Activated T-cell treated with anti-CD3 and anti-CD28 coated beads for 4 hours (primary cell): ENCODE measurements around the gene STIM2.
"Not testable (repeated sequence)": the region's sequence is repeated elsewhere in the genome, so short reads cannot be mapped to it uniquely, and the experiment has no call there.

Source experiments
- DNase-seq: peaks from one replicate; pipeline ENCODE4 v3.0.0-alpha.2; 2020

Gene STIM2

DNA sequence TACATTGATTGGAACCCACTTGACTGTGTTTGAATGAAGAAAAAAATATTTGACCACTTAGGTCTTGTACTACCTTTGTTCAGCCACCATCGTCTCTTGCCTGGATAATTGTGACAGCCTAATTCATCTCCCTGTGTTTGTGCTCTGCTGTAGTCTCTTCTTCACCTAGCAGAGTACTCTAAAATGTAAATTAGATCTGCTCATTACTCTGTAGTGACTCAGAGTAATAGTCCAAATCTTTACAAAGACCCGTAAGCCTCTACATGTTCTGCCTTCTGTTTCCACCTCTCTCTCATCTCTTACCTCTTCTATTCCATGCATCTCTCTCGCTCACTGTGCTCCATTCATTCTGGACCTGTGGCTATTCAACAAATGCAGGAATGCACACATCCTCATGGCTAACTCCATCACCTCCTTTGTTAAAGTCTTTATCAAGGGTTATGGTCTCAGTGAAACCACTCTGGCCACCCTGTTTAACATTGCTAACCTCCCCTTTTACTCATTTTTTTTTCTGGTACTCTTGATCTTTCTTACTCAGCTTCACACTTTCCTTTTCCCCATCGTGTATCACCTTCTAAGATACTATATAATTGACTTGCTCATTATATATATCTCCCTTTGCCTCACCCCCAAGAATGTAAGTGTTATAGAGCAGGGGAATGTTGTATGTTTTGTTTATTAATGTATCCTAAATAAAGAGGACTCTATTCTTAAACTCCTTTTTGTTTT, 98.4 kb downstream of the STIM2 start:
- no peak for DNase-seq

DNA sequence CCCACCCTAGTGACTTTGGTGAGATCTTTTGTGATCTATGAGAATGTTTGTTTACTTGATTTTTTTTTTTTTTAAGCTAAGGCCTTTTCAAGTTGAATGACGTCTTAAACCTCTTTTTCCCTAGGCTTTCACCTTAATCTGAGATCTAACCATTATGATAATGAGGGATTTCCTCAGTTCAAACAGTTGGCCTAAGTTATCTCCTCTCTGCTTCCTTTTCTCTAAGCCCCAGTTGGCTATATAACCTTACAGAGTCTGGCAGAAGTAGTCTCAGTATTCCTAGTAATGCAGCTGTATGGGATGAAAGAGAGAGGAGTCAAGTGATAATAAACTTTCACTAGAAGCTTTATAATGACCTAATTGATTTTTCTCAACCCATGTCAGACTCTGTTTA, 99.0 kb downstream of the STIM2 start:
- no peak for DNase-seq

GRCh38 chr4:26962720-26963119, 102.1 kb downstream of the STIM2 start:
- no peak for DNase-seq

- DNase-seq = no peak
Observed at GRCh38 chr4:26964512-26964911, 103.9 kb downstream of the STIM2 start.

- DNase-seq = no peak
Observed at GRCh38 chr4:26964994-26965393, 104.4 kb downstream of the STIM2 start.

DNA sequence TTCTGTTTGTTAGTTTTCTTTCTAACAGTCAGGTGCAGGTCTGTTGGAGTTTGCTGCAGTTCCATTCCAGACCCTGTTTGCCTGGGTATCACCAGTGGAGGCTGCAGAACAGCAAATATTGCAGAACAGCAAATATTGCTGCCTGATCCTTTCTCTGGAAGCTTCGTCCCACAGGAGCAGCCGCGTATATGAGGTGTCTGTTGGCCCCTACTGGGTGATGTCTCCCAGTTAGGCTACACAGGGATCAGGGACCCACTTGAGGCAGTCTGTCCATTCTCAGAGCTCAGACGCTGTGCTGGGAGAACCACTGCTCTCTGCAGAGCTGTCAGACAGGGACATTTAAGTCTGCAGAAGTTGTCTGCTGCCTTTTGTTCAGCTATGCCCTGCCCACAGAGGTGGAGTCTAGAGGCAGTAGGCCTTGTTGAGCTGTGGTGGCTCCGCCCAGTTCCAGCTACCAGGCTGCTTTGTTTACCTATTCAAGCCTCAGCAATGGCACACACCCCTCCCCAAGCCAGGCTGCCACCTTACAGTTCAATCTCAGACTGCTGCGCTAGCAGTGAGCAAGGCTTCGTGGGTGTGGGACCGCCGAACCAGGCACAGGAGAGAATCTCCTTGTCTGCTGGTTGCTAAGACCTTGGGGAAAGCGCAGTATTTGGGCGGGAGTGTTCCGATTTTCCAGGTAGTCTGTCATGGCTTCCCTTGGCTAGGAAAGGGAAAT, 115.0 kb downstream of the STIM2 start:
- DNase-seq = not testable (repeated sequence)

DNA sequence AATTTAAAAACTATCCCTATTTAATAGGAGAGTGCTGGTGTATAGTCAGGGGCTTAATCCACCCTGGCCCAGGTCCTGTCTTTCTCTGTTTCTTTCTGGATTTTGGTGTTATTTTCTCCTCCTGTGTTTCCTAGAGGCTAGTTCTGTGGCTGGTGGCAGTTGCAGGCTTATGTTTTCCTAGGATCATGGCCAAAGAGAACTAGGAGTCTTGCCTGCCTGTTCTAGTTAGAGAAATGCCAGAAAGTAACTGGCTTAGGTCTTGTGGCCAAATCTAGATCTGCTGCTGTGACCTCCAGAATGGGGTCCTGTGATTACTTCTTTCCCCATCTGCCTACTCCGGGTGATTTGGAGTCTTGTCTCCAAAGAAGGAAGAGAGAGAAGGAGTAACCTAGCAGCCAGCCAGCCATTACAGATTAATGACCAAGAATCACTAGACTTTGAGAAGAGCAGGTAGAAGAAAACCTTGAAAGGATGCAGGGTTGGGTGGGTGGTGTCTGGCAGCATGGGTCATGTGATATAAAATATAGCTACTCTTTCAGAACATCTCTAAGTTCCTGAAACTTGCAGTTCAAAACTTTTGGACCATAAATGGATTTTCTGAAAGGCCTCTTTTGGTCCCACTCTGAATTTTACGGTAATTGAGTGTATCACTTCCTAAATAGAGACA, 117.9 kb downstream of the STIM2 start:
- no peak for DNase-seq

- DNase-seq = no peak
Observed at GRCh38 chr4:26984896-26985295, 124.3 kb downstream of the STIM2 start.

- DNase-seq = no peak
Observed at GRCh38 chr4:26985873-26986272, 125.2 kb downstream of the STIM2 start.

- no peak for DNase-seq
Observed at GRCh38 chr4:26987191-26987590, 126.5 kb downstream of the STIM2 start.

DNA sequence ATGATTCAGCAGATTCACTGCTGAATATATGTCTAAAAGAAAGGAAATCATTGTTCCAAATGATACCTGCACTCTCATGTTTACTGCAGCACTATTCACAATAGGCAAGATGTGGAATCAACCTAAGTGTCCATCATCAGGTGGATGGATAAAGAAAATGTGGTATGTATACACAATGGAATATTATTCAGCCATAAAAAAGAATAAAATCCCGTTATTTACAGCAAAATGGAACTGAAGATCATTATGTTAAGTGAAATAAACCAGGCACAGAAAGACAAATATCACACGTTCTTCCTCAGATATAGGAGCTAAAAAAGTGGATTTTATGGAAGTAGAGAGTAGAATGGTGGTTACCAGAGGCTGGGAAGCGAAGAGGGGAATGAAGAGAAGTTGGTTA, 130.4 kb downstream of the STIM2 start:
- DNase-seq = no peak

- DNase-seq = no peak
Observed at GRCh38 chr4:26992657-26993361, 132.2 kb downstream of the STIM2 start.

DNA sequence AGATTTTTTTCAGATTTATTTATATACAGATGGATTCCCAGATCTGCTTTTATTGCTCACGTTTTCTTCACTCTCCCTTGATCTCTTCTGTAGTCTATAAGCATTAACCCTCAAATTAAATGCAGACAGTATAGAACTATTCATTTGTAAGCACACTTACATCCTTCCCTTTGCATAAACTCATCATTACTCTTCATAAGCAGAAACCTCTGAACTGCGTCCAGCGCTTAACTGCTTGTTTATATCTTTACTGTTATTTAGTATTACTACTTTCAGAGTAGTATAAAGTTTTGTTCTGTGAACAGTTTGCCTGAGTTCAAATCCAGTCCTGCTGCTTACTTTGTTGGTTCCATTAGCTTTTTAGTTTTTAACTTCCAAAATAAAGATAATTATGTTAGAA, 132.9 kb downstream of the STIM2 start:
- DNase-seq = no peak

- DNase-seq = no peak
Observed at GRCh38 chr4:26993967-26994366, 133.3 kb downstream of the STIM2 start.

- DNase-seq = no peak
Observed at GRCh38 chr4:26995316-26995715, 134.7 kb downstream of the STIM2 start.

DNA sequence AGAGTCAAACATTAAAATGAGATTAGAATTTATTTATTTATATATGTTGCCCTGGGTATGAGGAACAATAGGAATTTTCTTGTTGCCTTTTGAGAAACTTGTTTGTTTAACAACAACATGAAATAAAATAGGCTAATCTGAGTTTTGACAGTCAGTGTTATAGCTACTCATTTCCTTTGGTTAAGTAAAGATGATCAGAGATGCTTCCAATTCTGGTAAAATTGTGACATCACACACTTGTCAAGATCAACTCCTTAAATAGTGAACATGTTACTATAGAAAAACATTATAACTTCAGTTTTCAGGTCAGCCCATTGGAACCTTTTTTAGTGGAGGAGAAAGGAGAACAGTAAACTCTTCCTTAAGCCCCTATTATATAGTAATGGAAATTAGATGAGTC, 136.1 kb downstream of the STIM2 start:
- DNase-seq = no peak

DNA sequence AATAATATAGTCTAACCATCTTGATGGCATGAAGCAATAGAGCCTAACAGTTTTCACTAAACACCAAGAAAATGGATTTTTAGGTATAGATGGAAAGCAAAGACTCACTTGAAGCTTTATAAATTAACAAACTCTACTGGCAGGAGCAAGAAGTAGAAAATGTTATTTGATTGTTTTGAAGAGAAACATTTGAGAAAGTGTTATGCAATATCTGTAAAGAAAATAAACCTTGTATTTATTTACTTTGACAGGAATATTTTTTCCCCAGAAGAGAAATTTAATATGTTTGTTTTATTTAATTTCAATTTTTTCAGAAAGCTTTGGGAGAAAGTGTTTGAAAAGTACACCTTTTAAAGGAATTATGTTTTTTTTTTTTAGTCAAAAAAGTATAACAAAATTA, 139.0 kb downstream of the STIM2 start:
- no peak for DNase-seq

GRCh38 chr4:27000122-27000521, 139.5 kb downstream of the STIM2 start:
- no peak for DNase-seq

- DNase-seq = no peak
Observed at GRCh38 chr4:27000820-27001219, 140.2 kb downstream of the STIM2 start.

DNA sequence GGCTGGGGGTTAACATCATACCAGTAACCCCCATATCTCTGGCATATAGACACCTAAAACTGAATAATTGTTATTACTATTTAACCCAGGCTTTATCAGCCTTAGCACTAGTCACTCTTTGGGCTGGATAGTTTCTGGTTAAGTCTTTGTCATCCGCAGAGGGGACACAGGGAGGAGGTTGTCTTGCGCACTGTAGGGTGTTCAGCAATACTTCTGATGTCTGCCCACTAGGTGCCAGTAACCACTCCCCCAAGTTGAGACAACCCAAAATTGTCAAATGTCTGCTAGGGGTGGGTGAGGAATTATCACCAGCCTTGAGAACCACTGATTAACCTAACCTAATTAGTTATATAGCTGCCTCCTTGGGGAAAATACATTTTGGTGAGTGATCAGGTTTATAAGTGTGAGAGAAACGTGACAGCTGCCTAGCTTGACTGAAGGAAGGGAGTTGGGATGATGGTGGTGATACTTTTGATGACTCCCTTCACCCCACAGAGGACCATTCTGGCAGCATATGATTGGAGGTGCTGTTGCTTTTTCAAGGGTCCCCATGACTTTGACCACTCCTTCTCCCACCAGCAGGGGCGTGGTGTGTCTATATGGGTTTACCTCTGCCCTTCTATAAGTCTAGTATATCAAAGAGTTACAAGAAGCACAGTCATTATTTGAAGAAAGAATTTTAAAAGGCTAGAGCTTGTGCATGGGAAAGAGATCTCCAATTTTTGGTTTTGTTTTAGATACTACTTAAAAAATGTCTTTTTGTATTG, 140.9 kb downstream of the STIM2 start:
- no peak for DNase-seq

- no peak for DNase-seq
Observed at GRCh38 chr4:27003642-27004113, 143.0 kb downstream of the STIM2 start.

- DNase-seq = no peak
Observed at GRCh38 chr4:27005501-27005900, 144.9 kb downstream of the STIM2 start.
